H1 (cell line): Measurements from ENCODE around the gene CD4. TPM values are rescaled to one million over a fixed set of nuclear protein-coding genes. Genes with fewer than 3 reads are reported as not detected.

Experiments used
- CTCF ChIA-PET: fragments of 300-600 bp; sonication (Branson Sonifier 250); formaldehyde crosslinking; loops from one replicate; lab custom pipeline; 2021; ENCODE audit not compliant: partially characterized antibody; lab: Charles Lee
- POLR2A ChIA-PET: fragments of 300-600 bp; sonication (Branson Sonifier 250); formaldehyde crosslinking; loops from one replicate; lab custom pipeline; 2021; ENCODE audit warnings: inconsistent platforms; ENCODE audit not compliant: partially characterized antibody; lab: Charles Lee
- DNase-seq, 2 experiments: peaks; one replicate each; pipeline versions ENCODE4 v3.0.0 to v3.0.0-alpha.2; 2010 to 2022; ENCODE audit warnings: low spot score in 2 of 2, low read depth in 1 of 2, mixed read lengths in 1 of 2
- FAIRE-seq: peaks from 2 replicates; lab custom pipeline; 2011; peaks lifted over from hg19 to GRCh38; lab: Jason Lieb, UNC
- H2AFZ ChIP-seq: 2 replicates; pipeline ENCODE4 v1.8.1; 2012; ENCODE audit warnings: low read length, inconsistent platforms
- H2AK5ac ChIP-seq: 2 replicates; pipeline ENCODE4 v1.6.1; 2013; ENCODE audit warnings: low read depth, low read length
- H2BK120ac ChIP-seq: replicated peaks from 2 replicates; pipeline ENCODE3; 2013; ENCODE audit warnings: low read depth, low read length, inconsistent platforms
- H2BK12ac ChIP-seq: 2 replicates; pipeline ENCODE4 v1.6.1; 2013; ENCODE audit warnings: low read depth, low read length
- H2BK15ac ChIP-seq: 2 replicates; pipeline ENCODE4 v1.6.1; 2013; ENCODE audit warnings: low read length
- H2BK20ac ChIP-seq: 2 replicates; pipeline ENCODE4 v1.6.1; 2013; ENCODE audit warnings: low read length
- H2BK5ac ChIP-seq: 2 replicates; pipeline ENCODE4 v1.6.1; 2013; ENCODE audit warnings: low read depth, low read length
- H3K14ac ChIP-seq: 2 replicates; pipeline ENCODE4 v1.6.1; 2013; ENCODE audit warnings: inconsistent platforms; ENCODE audit not compliant: insufficient read length
- H3K18ac ChIP-seq: 2 replicates; pipeline ENCODE4 v1.6.1; 2013; ENCODE audit warnings: low read length; ENCODE audit errors: extremely low read depth
- H3K23ac ChIP-seq: 2 replicates; pipeline ENCODE4 v1.6.1; 2013; ENCODE audit warnings: inconsistent platforms; ENCODE audit not compliant: insufficient read length
- H3K23me2 ChIP-seq: 2 replicates; pipeline ENCODE4 v1.6.1; 2013; ENCODE audit warnings: low read depth, low read length
- H3K27ac ChIP-seq: 2 replicates; pipeline ENCODE4 v1.6.1; 2011; ENCODE audit warnings: low read depth, low read length, inconsistent platforms
- H3K27me3 ChIP-seq, 4 experiments: replicated peaks in 1 of 4; 1 replicate in 1 of 4; 2 replicates in 3 of 4; pipeline versions ENCODE4 v1.6.1 to v1.8.1; 2011 to 2013; ENCODE audit warnings: low read length in 3 of 4, mild to moderate bottlenecking in 3 of 4, inconsistent platforms in 2 of 4, mixed read lengths in 2 of 4, moderate library complexity in 1 of 4; ENCODE audit not compliant: control insufficient read depth in 3 of 4, insufficient read depth in 3 of 4; ENCODE audit errors: extremely low read depth in 1 of 4
- H3K36me3 ChIP-seq, 4 experiments: 2 replicates each; pipeline versions ENCODE4 v1.6.1 to v1.8.1; 2011 to 2013; ENCODE audit warnings: mild to moderate bottlenecking in 4 of 4, low read length in 3 of 4, moderate library complexity in 2 of 4, control low read depth in 1 of 4, inconsistent platforms in 1 of 4; ENCODE audit not compliant: insufficient read depth in 4 of 4, control insufficient read depth in 2 of 4
- H3K4ac ChIP-seq: replicated peaks from 2 replicates; pipeline ENCODE3; 2013; ENCODE audit warnings: low read length, low read depth, mixed read lengths, inconsistent platforms; ENCODE audit not compliant: insufficient read length
- H3K4me1 ChIP-seq, 4 experiments: replicated peaks in 1 of 4; 1 replicate in 1 of 4; 2 replicates in 3 of 4; pipeline versions ENCODE4 v1.6.1 to v1.8.1; 2011 to 2013; ENCODE audit warnings: low read length in 3 of 4, inconsistent platforms in 2 of 4, mixed read lengths in 1 of 4; ENCODE audit not compliant: insufficient read depth in 4 of 4, control insufficient read depth in 3 of 4
- H3K4me2 ChIP-seq, 2 experiments: 2 replicates each; pipeline versions ENCODE4 v1.6.1 to v1.8.1; 2011 to 2013; ENCODE audit warnings: low read depth in 2 of 2, low read length in 2 of 2, control low read depth in 1 of 2, inconsistent platforms in 1 of 2, mild to moderate bottlenecking in 1 of 2; ENCODE audit not compliant: insufficient read depth in 1 of 2
- H3K4me3 ChIP-seq, 4 experiments: fragments of 200-600, 300-600 bp in 1 of 4; sonication (generic), shearing (Covaris generic), sonication (Bioruptor Twin) in 1 of 4; 2 replicates each; pipeline versions ENCODE4 v1.5.1 to v1.8.1; 2011 to 2016; ENCODE audit warnings: low read length in 4 of 4, low read depth in 3 of 4, control low read depth in 2 of 4, inconsistent platforms in 2 of 4, mild to moderate bottlenecking in 2 of 4, mixed read lengths in 1 of 4, moderate library complexity in 1 of 4; ENCODE audit not compliant: insufficient read depth in 2 of 4; ENCODE audit errors: extremely low read depth in 1 of 4
- H3K56ac ChIP-seq: replicated peaks from 2 replicates; pipeline ENCODE3; 2013; ENCODE audit warnings: low read depth, mild to moderate bottlenecking, mixed read lengths, low read length, inconsistent platforms; ENCODE audit not compliant: insufficient read length
- H3K79me1 ChIP-seq: 2 replicates; pipeline ENCODE4 v1.6.1; 2013; ENCODE audit warnings: low read depth, low read length, control low read depth
- H3K79me2 ChIP-seq, 2 experiments: 2 replicates each; pipeline versions ENCODE4 v1.6.1 to v1.8.1; 2012 to 2013; ENCODE audit warnings: low read length in 2 of 2, mild to moderate bottlenecking in 2 of 2, inconsistent platforms in 1 of 2; ENCODE audit not compliant: insufficient read depth in 2 of 2, control insufficient read depth in 1 of 2
- H3K9ac ChIP-seq, 4 experiments: replicated peaks in 1 of 4; 1 replicate in 1 of 4; 2 replicates in 3 of 4; pipeline versions ENCODE4 v1.6.1 to v1.8.1; 2011 to 2013; ENCODE audit warnings: low read depth in 3 of 4, low read length in 3 of 4, control low read depth in 2 of 4, mild to moderate bottlenecking in 2 of 4, moderate library complexity in 2 of 4, inconsistent platforms in 1 of 4; ENCODE audit errors: extremely low read depth in 1 of 4
- H3K9me3 ChIP-seq, 2 experiments: 2 replicates each; pipeline versions ENCODE4 v1.6.1 to v1.8.1; 2012 to 2013; ENCODE audit warnings: mild to moderate bottlenecking in 2 of 2, moderate library complexity in 2 of 2, control low read depth in 1 of 2, inconsistent platforms in 1 of 2, low read depth in 1 of 2, low read length in 1 of 2, mixed read lengths in 1 of 2; ENCODE audit not compliant: insufficient read depth in 2 of 2
- H4K20me1 ChIP-seq, 2 experiments: replicated peaks in 1 of 2; 2 replicates each; pipeline versions ENCODE3 to v1.8.1; 2011 to 2013; ENCODE audit warnings: inconsistent platforms in 2 of 2, low read length in 2 of 2, mild to moderate bottlenecking in 1 of 2; ENCODE audit not compliant: insufficient read depth in 2 of 2, control insufficient read depth in 1 of 2
- H4K5ac ChIP-seq: 2 replicates; pipeline ENCODE4 v1.6.1; 2013; ENCODE audit warnings: low read length, low read depth, mixed read lengths, inconsistent platforms; ENCODE audit not compliant: insufficient read length
- H4K8ac ChIP-seq: 2 replicates; pipeline ENCODE4 v1.8.0; 2013; ENCODE audit warnings: mild to moderate bottlenecking, moderate library complexity, low read length, inconsistent platforms; ENCODE audit not compliant: insufficient read depth; ENCODE audit errors: extremely low read depth
- H4K91ac ChIP-seq: replicated peaks from 2 replicates; pipeline ENCODE3; 2013; ENCODE audit warnings: low read length, mixed read lengths, inconsistent platforms; ENCODE audit not compliant: insufficient read length
- ATF2 ChIP-seq: IDR thresholded peaks from 2 replicates; pipeline ENCODE4 v1.6.1; 2012; ENCODE audit warnings: low read length, inconsistent platforms
- CREB1 ChIP-seq: IDR thresholded peaks from 2 replicates; pipeline ENCODE4 v1.6.1; 2012; ENCODE audit warnings: inconsistent platforms
- EGR1 ChIP-seq: IDR thresholded peaks from 2 replicates; pipeline ENCODE4 v1.6.1; 2011; ENCODE audit warnings: low read depth, low read length, borderline replicate concordance
- NANOG ChIP-seq: IDR thresholded peaks from 2 replicates; pipeline ENCODE4 v1.6.1; 2011; ENCODE audit warnings: low read length, low read depth, mild to moderate bottlenecking, inconsistent platforms; ENCODE audit not compliant: insufficient read depth, poor library complexity, severe bottlenecking
- SIRT6 ChIP-seq: IDR thresholded peaks from one replicate; pipeline ENCODE4 v1.7.1; 2012; ENCODE audit warnings: low read length, inconsistent platforms
- SP2 ChIP-seq: IDR thresholded peaks from 2 replicates; pipeline ENCODE4 v1.6.1; 2012; ENCODE audit warnings: mild to moderate bottlenecking, low read length, inconsistent platforms
- TBP ChIP-seq: IDR thresholded peaks from 2 replicates; pipeline ENCODE4 v1.6.1; 2011; ENCODE audit warnings: low read depth, low read length, improper control_type of control experiment
- USF2 ChIP-seq: IDR thresholded peaks from 2 replicates; pipeline ENCODE4 v1.6.1; 2011; ENCODE audit warnings: low read length, improper control_type of control experiment
- WGBS, 2 experiments: shearing (Covaris generic) in 1 of 2; methylation state at CpG; one replicate each; pipeline versions ENCODE4 v1.1.6 to v1.1.7; 2013 to 2015; ENCODE audit warnings: low lambda C conversion rate in 2 of 2, mixed read lengths in 2 of 2, inconsistent platforms in 1 of 2, low coverage in 1 of 2, missing lambda C conversion rate in 1 of 2; ENCODE audit not compliant: insufficient replicate concordance in 2 of 2, insufficient coverage in 1 of 2, insufficient read length in 1 of 2; ENCODE audit errors: extremely low coverage in 1 of 2, missing lambda C conversion rate in 1 of 2; 5-methylcytosine and 5-hydroxymethylcytosine counted together
- polyA plus RNA-seq, 7 experiments: library from polyadenylated mRNA; depleted of rRNA in 3 of 7; stranded (reverse) in 5 of 7; unstranded in 2 of 7; fragments of >200 nt in 5 of 7; fragments of 200-250 nt in 2 of 7; gene quantifications; 1 replicate in 5 of 7; 2 replicates in 1 of 7; 4 replicates in 1 of 7; pipeline versions ENCODE4 v1.2.1 to v1.2.3, GENCODE V29; 2011 to 2013; ENCODE audit warnings: missing spikeins in 2 of 7, mixed read lengths in 2 of 7
- total RNA-seq: library from RNA; stranded (reverse); fragmentation: NEBNext Ultra II Directional; extraction: Animal tissue kit (Norgen Biotek cat#: 25700); gene quantifications from 2 replicates; pipeline ENCODE4 v1.2.1, GENCODE V29; 2021

The CD4 gene
- total and polyA plus RNA-seq, 2 of the 8 experiments (the other 6 are each of a cell fraction or from before 2014, with no cell fraction given) = 3.4 to 5.1 TPM

DNA sequence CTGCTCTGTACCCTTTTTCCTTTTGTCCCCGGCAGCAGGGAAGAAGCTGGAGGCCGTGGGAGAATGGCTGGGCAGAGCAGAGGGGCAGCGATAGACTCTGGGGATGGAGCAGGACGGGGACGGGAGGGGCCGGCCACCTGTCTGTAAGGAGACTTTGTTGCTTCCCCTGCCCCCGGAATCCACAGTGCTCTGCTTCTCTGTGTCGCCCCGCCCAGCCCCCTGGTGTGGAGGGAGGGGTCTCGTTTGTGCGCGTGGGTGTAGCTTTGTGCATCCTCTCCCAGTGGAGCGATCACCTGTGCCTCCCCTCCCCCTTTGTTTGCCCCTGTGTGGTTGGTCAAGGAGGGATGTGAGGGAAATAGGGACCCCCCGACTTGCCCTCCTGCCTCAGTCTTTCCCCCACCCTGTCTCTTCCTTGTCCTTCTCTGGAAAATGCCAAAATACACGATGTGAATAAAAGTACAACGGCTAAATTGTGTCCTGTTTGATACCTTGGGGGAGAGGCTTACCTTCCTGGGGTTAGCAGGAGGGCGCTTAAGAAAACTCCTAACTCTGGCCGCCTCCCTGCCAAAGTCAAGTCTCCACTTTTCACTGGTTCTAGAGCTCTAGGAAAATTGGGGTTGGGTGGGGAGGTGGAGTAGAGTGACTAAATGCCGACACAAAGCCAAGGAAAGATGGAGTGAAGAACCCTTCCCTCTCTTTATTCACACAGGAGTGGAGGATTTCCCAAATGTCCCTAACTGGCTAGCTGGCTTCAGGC lies 77.0 kb downstream of the CD4 start:
- H2AK5ac ChIP-seq = no peak overlapping the region
- no peak for FAIRE-seq
- no peak overlapping the region for H2BK20ac ChIP-seq
- no peak overlapping the region for H2BK120ac ChIP-seq
- WGBS, 2 experiments = 53% methylated on average over 19 of the region's 19 CpGs; no CpG with 5 or more reads in 1 of the 2 experiments
- peaks cover 11% of the 10 kb centered on the region for H3K23me2 ChIP-seq
- H3K9me3 ChIP-seq = no peaks in the 10 kb centered on the region
- no peak overlapping the region; the same call in 1 of the 2 replicates for H4K8ac ChIP-seq
- no peak overlapping the region for H3K14ac ChIP-seq
- H4K91ac ChIP-seq = peak overlapping the region; percentile 48
- no peak overlapping the region for H3K23ac ChIP-seq
- H3K56ac ChIP-seq = no peak overlapping the region
- H3K4ac ChIP-seq = peak overlapping the region; percentile 57
- CTCF ChIA-PET = interaction anchor here (0.7 to 10.4 kb wide), 13 partner anchors 11 to 245 kb away, joined by 3 to 216 read pairs (median 4); partner anchors contain the start of genes C12orf57, RNU7-1 and USP5
- POLR2A ChIA-PET = interaction anchor here (0.7 to 18.9 kb wide), 29 partner anchors 8 to 325 kb away, joined by 3 to 588 read pairs (median 6); partner anchors contain the start of genes ATN1, C12orf57, CDCA3 and COPS7A
- peak overlapping the region; percentile 94 for H3K18ac ChIP-seq
- peaks cover 14 to 55% (median 34%) of the 10 kb centered on the region in 4 experiments for H3K36me3 ChIP-seq
- H4K20me1 ChIP-seq = peaks cover 17 to 22% of the 10 kb centered on the region in 2 experiments
- peak overlapping the region in 2 of 4 experiments; percentile 35 to 53; a peak in 2 of 7 replicates for H3K9ac ChIP-seq
- H3K79me1 ChIP-seq = 0 out of 2 replicates have a peak, but pooled peaks cover 4% of the 10 kb centered on the region
- peaks cover 0 to 22% of the 10 kb centered on the region in 2 experiments; a peak in 2 of 4 replicates for H3K79me2 ChIP-seq
- peak overlapping the region; percentile 88; the same call in 1 of the 2 replicates for H2BK15ac ChIP-seq
- peak overlapping the region; percentile 89 to 94 for H3K4me2 ChIP-seq
- no peaks in the 10 kb centered on the region for H3K27me3 ChIP-seq
- peak in 1 of 2 experiments; percentile 68 for DNase-seq
- H4K5ac ChIP-seq = peak overlapping the region; percentile 26
- H3K4me1 ChIP-seq = peaks cover 7 to 39% (median 20%) of the 10 kb centered on the region in 4 experiments
- H2BK12ac ChIP-seq = no peak overlapping the region
- H3K4me3 ChIP-seq = peak overlapping the region; percentile 40 to 98 (median 67)
- no peak overlapping the region for H3K27ac ChIP-seq
- peak overlapping the region; percentile 47; the same call in 1 of the 2 replicates for H2BK5ac ChIP-seq
- H2AFZ ChIP-seq = no peak overlapping the region
- TF ChIP-seq CREB1 = 0 out of 2 replicates have a peak, but pooled peaks have one; percentile 11
- TF ChIP-seq TBP = no peak
- peak; percentile 70; the same call in 1 of the 2 replicates for TF ChIP-seq EGR1
- no peak for TF ChIP-seq SIRT6
- TF ChIP-seq NANOG = no peak
- no peak for TF ChIP-seq USF2
- TF ChIP-seq SP2 = no peak
- no peak for TF ChIP-seq ATF2
